OCI-LY7 (cell line): ENCODE data around the gene USP11. TPM values are rescaled to one million over a fixed set of nuclear protein-coding genes. Genes with fewer than 3 reads are reported as not detected.

ENCODE experiments used
- BruUV-seq: library from RNA; stranded (reverse); fragments of 400-500 nt; replicated peaks from 2 replicates; lab custom pipeline; 2021; lab: Mats Ljungman, UMichigan
- CTCF ChIA-PET: fragments of 300-600 bp; sonication (Branson Sonifier 250); formaldehyde crosslinking; loops from one replicate; lab custom pipeline; 2022; ENCODE audit warnings: antibody characterized with exemption; ENCODE audit not compliant: unreplicated experiment; lab: Charles Lee
- POLR2A ChIA-PET: fragments of 300-600 bp; sonication (Branson Sonifier 250); formaldehyde crosslinking; loops from one replicate; lab custom pipeline; 2022; ENCODE audit warnings: antibody characterized with exemption; lab: Charles Lee
- DNase-seq: peaks from one replicate; pipeline ENCODE4 v3.0.0-alpha.2; 2015; ENCODE audit warnings: low spot score
- H2AFZ ChIP-seq: fragments of 200-600 bp; sonication (generic), shearing (Covaris generic); 2 replicates; pipeline ENCODE4 v1.6.1; 2014; ENCODE audit warnings: mild to moderate bottlenecking, antibody characterized with exemption, low read length, moderate library complexity
- H3K27ac ChIP-seq: fragments of 200-600 bp; sonication (generic); 2 replicates; pipeline ENCODE4 v1.5.1; 2014; ENCODE audit warnings: mixed run types, low read depth, mild to moderate bottlenecking, moderate library complexity, low read length, inconsistent platforms; ENCODE audit not compliant: poor library complexity, severe bottlenecking
- H3K36me3 ChIP-seq: fragments of 200-600 bp; sonication (generic); 2 replicates; pipeline ENCODE4 v1.6.1; 2014; ENCODE audit warnings: mild to moderate bottlenecking, antibody characterized with exemption, low read length, moderate library complexity, mixed read lengths; ENCODE audit not compliant: insufficient read depth
- H3K4me1 ChIP-seq: fragments of 200-600 bp; sonication (generic); 2 replicates; pipeline ENCODE4 v1.5.1; 2014; ENCODE audit warnings: mild to moderate bottlenecking, low read length; ENCODE audit not compliant: insufficient read depth, poor library complexity, severe bottlenecking
- H3K4me2 ChIP-seq: fragments of 200-600 bp; sonication (generic); 2 replicates; pipeline ENCODE4 v1.6.1; 2014; ENCODE audit warnings: mild to moderate bottlenecking, low read length
- H3K4me3 ChIP-seq: fragments of 200-600 bp; sonication (generic); 2 replicates; pipeline ENCODE4 v1.5.1; 2014; ENCODE audit warnings: mild to moderate bottlenecking, low read depth, low read length; ENCODE audit not compliant: poor library complexity, severe bottlenecking
- H3K79me2 ChIP-seq: fragments of 200-600 bp; sonication (generic); 2 replicates; pipeline ENCODE4 v1.6.1; 2016; ENCODE audit warnings: low read depth, mild to moderate bottlenecking, low read length, moderate library complexity, mixed read lengths; ENCODE audit not compliant: insufficient read depth
- H3K9me2 ChIP-seq: fragments of 200-600 bp; sonication (generic); 2 replicates; pipeline ENCODE4 v1.6.1; 2016; ENCODE audit warnings: mild to moderate bottlenecking, low read length, mixed read lengths; ENCODE audit not compliant: insufficient read depth
- H3K9me3 ChIP-seq: fragments of 200-600 bp; sonication (generic); 2 replicates; pipeline ENCODE4 v1.6.1; 2014; ENCODE audit warnings: mild to moderate bottlenecking, mixed run types, low read length, mixed read lengths
- H4K20me1 ChIP-seq: fragments of 200-600 bp; sonication (generic); 2 replicates; pipeline ENCODE4 v1.6.1; 2014; ENCODE audit warnings: mild to moderate bottlenecking, antibody characterized with exemption, low read length, moderate library complexity, mixed read lengths; ENCODE audit not compliant: insufficient read depth
- CTCF ChIP-seq: fragments of 200-600 bp; sonication (generic); conservative IDR thresholded peaks from 2 replicates; pipeline ENCODE4 v1.5.1; 2014; ENCODE audit warnings: mild to moderate bottlenecking, antibody characterized with exemption, low read length, moderate library complexity, mixed read lengths
- EZH2phosphoT487 ChIP-seq: fragments of 200-600 bp; sonication (generic); IDR thresholded peaks from 2 replicates; pipeline ENCODE4 v1.6.1; 2018; ENCODE audit warnings: low read depth, borderline replicate concordance, mild to moderate bottlenecking, mixed run types, antibody characterized with exemption, low read length, moderate library complexity, mixed read lengths
- intact Hi-C: fragments of 100-400 bp; cut with micrococcal nuclease; formaldehyde crosslinking; loops from one replicate; pipeline ENCODE4 v1.10.0; 2022; ENCODE audit not compliant: unreplicated experiment
- total RNA-seq, 2 experiments: library from RNA; depleted of rRNA in 1 of 2; stranded (reverse); fragments of >200 nt in 1 of 2; shearing (Covaris generic) in 1 of 2; gene quantifications; 2 replicates each; pipeline ENCODE4 v1.2.3, GENCODE V29; 2014 to 2022

USP11 gene
- total RNA-seq, 2 experiments from 2014 or later = 46.5 to 91.8 TPM

- no peak for DNase-seq
- H2AFZ ChIP-seq = no peak overlapping the region
- peaks cover 29% of the 10 kb centered on the region for H3K36me3 ChIP-seq
- no peak overlapping the region for H3K4me2 ChIP-seq
- CTCF ChIA-PET = no interaction called here
- POLR2A ChIA-PET = no interaction called here
- no peaks in the 10 kb centered on the region for H4K20me1 ChIP-seq
- no TSS peak for BruUV-seq
- H3K9me2 ChIP-seq = no peaks in the 10 kb centered on the region
- H3K4me3 ChIP-seq = no peak overlapping the region
- no peak for TF ChIP-seq CTCF
- TF ChIP-seq EZH2phosphoT487 = no peak
- H3K27ac ChIP-seq = no peak overlapping the region
- H3K9me3 ChIP-seq = no peaks in the 10 kb centered on the region
- peaks cover 3% of the 10 kb centered on the region for H3K4me1 ChIP-seq
- intact Hi-C loops = no loop called here
- H3K79me2 ChIP-seq = peaks cover 27% of the 10 kb centered on the region
These were observed 7.8 kb downstream of the USP11 start for GRCh38 chrX:47240619-47241018.

- Histone ChIP-seq H2AFZ (no peak overlapping the region), H3K4me1 (peaks cover 3% of the 10 kb centered on the region), H3K4me2 (no peak overlapping the region), H3K9me2 (no peaks in the 10 kb centered on the region), H3K36me3 (peaks cover 29% of the 10 kb centered on the region), H3K9me3 (no peaks in the 10 kb centered on the region), H3K4me3 (no peak overlapping the region), H4K20me1 (no peaks in the 10 kb centered on the region), H3K79me2 (peaks cover 19% of the 10 kb centered on the region), H3K27ac (no peak overlapping the region)
- no peak for DNase-seq
- intact Hi-C loops = no loop called here
- TF ChIP-seq EZH2phosphoT487 (no peak), CTCF (no peak)
- no TSS peak for BruUV-seq
- CTCF ChIA-PET = interaction anchor here (0.5 kb wide), 1 partner anchor 264 kb away, joined by 8 read pairs; no protein-coding TSS in a partner anchor
- POLR2A ChIA-PET = no interaction called here
These were observed 8.6 kb downstream of the USP11 start for GRCh38 chrX:47241201-47242011.

GRCh38 chrX:47242321-47242720 is 9.5 kb downstream of the USP11 start:
- Histone ChIP-seq H4K20me1 (no peaks in the 10 kb centered on the region), H3K36me3 (peaks cover 29% of the 10 kb centered on the region), H3K4me3 (no peak overlapping the region), H3K9me2 (no peaks in the 10 kb centered on the region), H3K4me2 (no peak overlapping the region), H3K27ac (no peak overlapping the region), H3K9me3 (no peaks in the 10 kb centered on the region), H2AFZ (no peak overlapping the region), H3K79me2 (peaks cover 10% of the 10 kb centered on the region), H3K4me1 (peaks cover under 1% of the 10 kb centered on the region)
- ChIA-PET POLR2A (no interaction called here), CTCF (no interaction called here)
- BruUV-seq = no TSS peak
- intact Hi-C loops = no loop called here
- DNase-seq = no peak
- no peak for TF ChIP-seq CTCF
- no peak for TF ChIP-seq EZH2phosphoT487
